HG03159 (cell line): ENCODE results near the gene ABCC1.

ENCODE experiments used
- ATAC-seq: cut with Tn5 transposase; IDR thresholded peaks from one replicate; pipeline ENCODE4 v1.9.1; 2021; ENCODE audit warnings: mild to moderate bottlenecking, moderate library complexity; ENCODE audit not compliant: unreplicated experiment

ABCC1 gene

GRCh38 chr16:16041196-16041892 lies 91.9 kb downstream of the ABCC1 start:
- ATAC-seq, result no peak

DNA sequence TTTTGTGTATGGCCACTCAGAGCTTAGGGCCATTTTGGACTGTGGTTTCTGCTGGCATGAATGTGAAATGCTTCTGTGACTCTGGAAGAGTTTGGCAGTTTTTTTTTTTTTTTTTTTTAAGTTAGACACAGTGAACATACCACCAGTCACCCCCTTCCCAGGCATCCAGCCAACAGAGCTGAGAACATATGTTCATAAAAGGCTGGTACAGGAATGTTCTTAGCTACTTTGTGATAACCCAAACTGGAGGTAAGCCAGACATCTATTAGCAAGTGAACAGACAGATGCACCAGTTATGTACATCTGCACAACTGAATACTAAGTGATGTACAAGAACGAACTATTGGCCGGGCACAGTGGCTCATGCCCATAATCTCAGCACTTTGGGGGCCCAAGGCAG lies 92.7 kb downstream of the ABCC1 start:
- ATAC-seq, result no peak

DNA sequence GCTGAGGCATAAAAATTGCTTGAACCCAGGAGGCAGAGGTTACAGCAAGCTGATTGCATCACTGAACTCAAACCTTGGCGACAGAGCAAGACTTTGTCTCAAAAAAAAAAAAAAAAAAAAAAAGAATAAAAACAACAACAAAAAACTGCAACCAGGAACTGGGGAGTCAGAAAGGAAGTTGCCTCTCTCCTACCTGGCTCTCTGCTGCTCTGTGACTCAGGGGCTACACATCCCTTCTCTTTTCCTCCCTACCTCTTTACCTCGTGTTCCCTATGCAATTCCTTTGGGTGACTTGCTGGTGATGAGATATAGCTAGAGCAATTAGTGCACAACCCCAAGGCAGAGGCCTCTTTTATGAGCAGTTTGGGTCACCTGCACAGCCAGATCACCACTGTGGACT lies 95.9 kb downstream of the ABCC1 start:
- ATAC-seq, result no peak

GRCh38 chr16:16045879-16046278 lies 96.5 kb downstream of the ABCC1 start:
- ATAC-seq, result no peak

- no peak for ATAC-seq
Observed at GRCh38 chr16:16047761-16048160, 98.3 kb downstream of the ABCC1 start.

- ATAC-seq, result no peak
Observed at GRCh38 chr16:16048904-16049582, 99.6 kb downstream of the ABCC1 start.

DNA sequence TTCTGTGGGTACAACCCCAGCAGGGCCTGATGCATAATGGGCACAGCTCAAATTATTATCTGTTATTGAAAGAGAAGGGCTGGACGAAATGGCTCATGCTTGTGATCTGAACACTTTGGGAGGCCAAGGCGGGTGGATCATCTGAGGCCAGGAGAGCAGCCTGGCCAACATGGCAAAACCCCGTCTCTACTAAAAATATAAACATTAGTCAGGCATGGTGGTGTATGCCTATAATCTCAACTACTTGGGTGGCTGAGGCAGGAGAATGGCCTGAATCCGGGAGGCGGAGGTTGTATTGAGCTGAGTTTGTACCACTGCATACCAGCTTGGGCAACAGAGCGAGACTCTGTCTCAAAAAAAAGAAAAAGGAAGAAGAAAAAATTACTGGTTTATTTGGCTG lies 100.7 kb downstream of the ABCC1 start:
- ATAC-seq, result no peak

GRCh38 chr16:16051132-16051531 lies 101.7 kb downstream of the ABCC1 start:
- no peak for ATAC-seq

DNA sequence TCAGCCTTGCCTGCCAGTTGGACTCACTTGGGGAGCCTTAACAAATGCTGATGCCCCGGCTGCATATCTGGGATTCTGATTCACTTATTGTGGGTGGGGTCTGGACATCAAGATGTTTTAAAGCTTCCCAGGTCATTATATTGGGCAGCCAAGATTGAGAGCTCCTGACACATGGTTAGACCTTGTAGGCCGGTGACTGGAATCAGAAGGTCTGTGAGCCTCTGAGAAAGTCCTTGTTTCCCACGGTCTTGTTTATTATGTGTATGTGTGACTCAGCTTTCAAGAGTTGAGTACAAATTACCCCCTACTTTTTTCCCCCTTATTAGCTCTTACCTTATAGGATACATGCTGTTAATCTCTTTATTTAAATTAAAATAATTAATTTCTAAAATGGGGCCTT lies 103.5 kb downstream of the ABCC1 start:
- ATAC-seq, result no peak

GRCh38 chr16:16057102-16057501 lies 107.7 kb downstream of the ABCC1 start:
- no peak for ATAC-seq

- ATAC-seq, result no peak
Observed at GRCh38 chr16:16059160-16059559, 109.7 kb downstream of the ABCC1 start.

GRCh38 chr16:16059895-16060590 lies 110.6 kb downstream of the ABCC1 start:
- no peak for ATAC-seq

- no peak for ATAC-seq
Observed at GRCh38 chr16:16062023-16062937, 112.9 kb downstream of the ABCC1 start.

DNA sequence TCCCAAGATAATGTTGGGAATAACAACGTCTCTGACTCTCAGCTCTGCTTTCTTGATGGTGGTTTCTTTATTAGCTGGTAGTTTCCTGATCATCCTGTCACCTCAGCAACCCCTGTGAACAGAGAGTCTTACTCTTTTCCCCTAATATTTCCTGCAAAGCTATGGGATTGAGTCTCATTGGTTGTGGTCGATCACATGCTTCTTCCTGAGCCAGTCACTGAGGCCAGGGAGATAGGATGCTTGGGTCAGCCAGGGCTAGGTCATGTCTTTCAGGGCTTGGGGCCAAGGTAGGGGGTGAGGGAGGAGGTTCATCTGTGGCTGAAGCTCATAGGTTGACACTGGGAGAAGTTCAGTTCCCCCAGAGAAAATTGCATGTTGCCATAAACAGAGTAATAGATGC lies 114.3 kb downstream of the ABCC1 start:
- ATAC-seq, result no peak

DNA sequence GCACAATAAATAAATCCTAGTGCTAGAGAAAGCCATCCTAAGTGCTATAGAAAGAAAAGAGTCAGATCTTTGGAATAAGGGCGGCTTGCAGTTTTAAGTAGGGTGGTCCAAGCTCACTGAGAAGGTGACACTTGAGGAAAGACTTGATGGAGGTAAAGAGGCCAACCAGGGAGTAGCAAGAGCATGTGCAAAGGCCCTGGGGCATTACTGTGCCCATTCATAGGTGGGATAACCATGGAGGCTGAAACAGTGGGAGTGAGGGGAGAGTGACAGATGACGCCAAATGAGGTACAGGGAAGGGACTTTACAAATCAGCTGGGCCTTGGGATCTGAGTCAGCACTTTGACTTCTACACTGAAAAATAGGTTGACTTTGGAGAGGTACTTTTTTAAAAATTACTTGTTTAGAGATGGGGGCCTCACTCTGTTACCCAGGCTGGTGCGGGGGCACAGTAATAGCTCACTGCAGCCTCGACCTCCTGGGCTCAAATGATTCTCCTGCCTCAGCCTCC lies 115.5 kb downstream of the ABCC1 start:
- no peak for ATAC-seq

- no peak for ATAC-seq
Observed at GRCh38 chr16:16067127-16067526, 117.7 kb downstream of the ABCC1 start.

DNA sequence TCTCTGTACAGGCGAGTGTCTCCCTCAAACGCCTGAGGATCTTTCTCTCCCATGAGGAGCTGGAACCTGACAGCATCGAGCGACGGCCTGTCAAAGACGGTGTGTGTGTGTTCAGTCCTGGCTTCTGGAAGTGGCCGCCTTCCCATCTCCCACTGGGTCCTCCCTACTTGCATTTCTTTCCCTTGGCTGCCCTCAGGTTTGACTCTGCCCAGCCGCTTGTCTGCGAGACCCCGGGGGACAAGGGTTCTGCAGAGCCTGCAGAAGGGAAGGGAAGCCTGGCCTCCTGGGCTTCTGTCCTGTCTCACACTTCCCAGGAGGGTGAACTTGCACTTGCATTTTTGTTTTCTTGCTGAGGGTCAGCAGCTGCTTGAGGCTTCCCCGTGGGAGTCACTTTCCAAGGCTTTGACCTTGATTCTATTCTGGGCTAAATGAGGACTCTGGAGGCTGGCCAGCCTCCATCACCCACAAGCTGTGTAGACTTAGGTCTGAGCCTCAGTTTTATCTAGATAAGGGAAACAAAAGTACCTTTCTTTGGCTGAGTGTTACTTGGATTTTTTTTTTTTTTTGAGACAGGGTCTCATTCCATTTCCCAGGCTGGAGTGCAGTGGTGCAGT lies 122.3 kb downstream of the ABCC1 start:
- ATAC-seq, result no peak

- ATAC-seq, result no peak
Observed at GRCh38 chr16:16073001-16073545, 123.7 kb downstream of the ABCC1 start.

DNA sequence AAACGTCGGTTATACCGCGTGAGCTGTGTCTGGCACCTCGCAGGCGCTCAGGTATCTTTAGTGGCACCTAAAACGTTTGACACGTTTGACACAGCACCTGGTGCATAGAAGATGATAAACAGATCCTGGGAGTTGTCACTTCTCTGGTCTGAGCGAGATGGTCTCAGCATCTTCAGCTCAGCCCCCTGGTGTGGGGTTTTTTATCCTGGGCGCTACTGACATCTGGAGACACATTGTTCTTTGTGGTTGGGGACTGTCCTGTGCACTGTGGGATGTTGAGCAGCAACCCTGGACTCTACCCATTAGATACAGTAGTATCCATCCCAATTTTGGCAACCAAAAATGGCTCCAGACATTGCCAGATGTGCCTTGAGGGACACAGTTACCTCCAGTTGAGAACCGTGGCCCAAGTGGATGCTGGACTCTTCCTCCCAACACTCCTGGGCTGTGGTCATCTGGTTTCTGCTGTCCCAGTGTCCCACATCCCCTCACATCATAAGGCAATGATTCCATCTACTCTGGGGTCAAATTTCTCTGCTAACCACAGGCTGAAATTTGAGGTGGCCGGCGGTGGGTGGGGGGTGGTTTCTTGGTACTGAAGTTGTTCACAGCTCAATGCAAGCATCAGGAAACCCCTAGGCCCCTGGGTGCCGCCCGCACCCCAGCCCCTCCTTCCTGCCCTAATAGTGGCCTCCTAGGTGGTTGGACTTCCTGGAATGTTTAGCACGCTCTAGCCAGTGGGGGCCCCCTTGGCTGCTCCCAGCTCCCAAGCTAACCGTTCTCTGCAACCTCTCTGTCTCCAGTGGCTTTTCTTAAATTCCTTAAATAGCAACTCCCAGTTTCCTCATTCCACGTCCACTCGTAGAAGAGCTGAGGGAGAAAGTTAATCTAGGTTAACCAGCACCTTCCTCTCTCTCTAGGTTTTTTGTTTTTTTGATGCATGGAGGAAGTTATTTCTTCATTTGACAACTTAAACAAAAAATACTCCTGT lies 124.8 kb downstream of the ABCC1 start:
- no peak for ATAC-seq
